Immature natural killer cell (primary cell): Measurements from ENCODE around the gene WHRN. TPM values are rescaled to one million over a fixed set of nuclear protein-coding genes. Genes with fewer than 3 reads are reported as not detected.
A peak's percentile ranks its signal among the peaks of the same experiment; 100 is the strongest.

Experiments
- DNase-seq, 3 donors: peaks; one replicate each; pipeline ENCODE4 v3.0.0; 2022; ENCODE audit warnings: mixed read lengths in 1 of 3
- H3K27ac Mint-ChIP-seq, 6 donors: one replicate each; pipeline ENCODE4 v1.8.0; 2020; ENCODE audit warnings: mixed read lengths in 6 of 6, mild to moderate bottlenecking in 5 of 6, inconsistent platforms in 4 of 6, moderate library complexity in 3 of 6
- H3K27me3 Mint-ChIP-seq, 3 donors: one replicate each; pipeline ENCODE4 v1.8.0; 2020 to 2021; ENCODE audit warnings: low read depth in 3 of 3, mild to moderate bottlenecking in 3 of 3, mixed read lengths in 3 of 3, moderate library complexity in 3 of 3, inconsistent platforms in 1 of 3
- H3K36me3 Mint-ChIP-seq, 3 donors: one replicate each; pipeline ENCODE4 v1.8.0; 2020; ENCODE audit warnings: mixed read lengths in 3 of 3, inconsistent platforms in 2 of 3, mild to moderate bottlenecking in 2 of 3
- H3K4me1 Mint-ChIP-seq, 2 donors: one replicate each; pipeline ENCODE4 v1.8.0; 2020; ENCODE audit warnings: inconsistent platforms in 2 of 2, mild to moderate bottlenecking in 2 of 2, mixed read lengths in 2 of 2, moderate library complexity in 1 of 2
- H3K4me3 Mint-ChIP-seq, 5 donors: one replicate each; pipeline ENCODE4 v1.8.0; 2020; ENCODE audit warnings: mild to moderate bottlenecking in 5 of 5, mixed read lengths in 5 of 5, inconsistent platforms in 3 of 5, moderate library complexity in 3 of 5
- H3K9me3 Mint-ChIP-seq, 6 donors: one replicate each; pipeline ENCODE4 v1.8.0; 2020; ENCODE audit warnings: mild to moderate bottlenecking in 6 of 6, mixed read lengths in 6 of 6, inconsistent platforms in 4 of 6, moderate library complexity in 3 of 6
- polyA plus RNA-seq, 3 donors: library from polyadenylated mRNA; unstranded; fragments of 300-500 nt; fragmentation: Illumina TruSeq; gene quantifications; one replicate each; pipeline ENCODE4 v1.2.3, GENCODE V29; 2021

Gene WHRN
- polyA plus RNA-seq = 1 to 10 TPM in 2 of 3 donors, under 1 TPM in 1; 0.22 to 1.4 (median 1.0) TPM

DNA sequence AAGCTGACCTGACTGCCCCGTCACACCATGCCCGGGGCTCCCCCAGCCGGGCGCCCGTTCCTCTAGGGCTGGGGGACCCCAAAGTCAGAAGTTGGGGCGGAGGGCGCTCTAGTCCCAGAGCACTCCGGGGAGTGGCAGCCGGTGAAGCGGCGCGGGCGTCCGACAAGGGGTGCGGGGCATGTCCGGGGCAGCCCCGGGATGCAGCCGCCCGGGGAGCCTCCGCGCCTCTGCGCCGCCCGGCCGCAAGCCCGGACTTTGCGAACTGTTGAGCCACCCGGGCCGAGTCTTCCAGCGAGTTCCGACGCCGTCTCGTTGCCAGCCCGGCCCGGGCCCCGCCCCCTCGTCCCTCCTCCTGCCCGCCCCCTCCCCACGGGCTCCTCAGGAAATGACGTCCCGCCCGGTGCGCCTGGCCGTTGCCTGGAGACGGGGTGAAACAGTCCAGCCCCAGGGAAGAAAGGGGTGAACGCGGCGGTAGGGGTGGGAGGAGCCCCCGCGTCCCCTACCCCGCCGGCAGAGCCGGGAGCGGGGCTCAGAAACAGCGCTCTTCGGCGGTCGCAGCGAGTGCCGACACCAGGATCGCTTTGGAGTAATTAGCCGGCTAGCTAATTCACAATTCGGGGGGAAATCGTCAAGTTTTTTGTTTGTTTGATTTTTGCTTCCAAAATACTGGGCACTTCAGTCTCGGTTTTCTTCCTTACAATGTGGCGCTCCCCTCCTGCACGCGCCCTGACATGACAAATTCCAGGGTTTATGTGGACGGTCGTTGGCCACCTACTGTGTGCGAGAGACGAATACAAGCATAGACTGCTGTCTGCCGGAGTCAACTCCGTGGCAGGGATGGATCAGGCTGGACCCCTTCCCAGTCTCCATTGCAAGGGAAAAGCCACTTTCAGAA, at the start of gene WHRN:
Gene WHRN, minus strand, starts transcription at position 287 of the 895 bp plus-strand sequence. CDS start 672 bp downstream, outside the sequence.
- Mint-ChIP-seq H3K9me3 (peaks cover 0 to 2% (median 0%) of the 10 kb centered on the region in 6 donors), H3K36me3 (no peaks in the 10 kb centered on the region), H3K27ac (peak within 1 kb of the TSS; percentile 43 to 94 (median 90)), H3K4me3 (peak within 1 kb of the TSS; percentile 86 to 92 (median 87)), H3K4me1 (peaks cover 27 to 36% of the 10 kb centered on the region in 2 donors), H3K27me3 (peaks cover 15 to 38% (median 23%) of the 10 kb centered on the region in 3 donors)
- DNase-seq = peak; percentile 91 to 92 (median 92)

DNA sequence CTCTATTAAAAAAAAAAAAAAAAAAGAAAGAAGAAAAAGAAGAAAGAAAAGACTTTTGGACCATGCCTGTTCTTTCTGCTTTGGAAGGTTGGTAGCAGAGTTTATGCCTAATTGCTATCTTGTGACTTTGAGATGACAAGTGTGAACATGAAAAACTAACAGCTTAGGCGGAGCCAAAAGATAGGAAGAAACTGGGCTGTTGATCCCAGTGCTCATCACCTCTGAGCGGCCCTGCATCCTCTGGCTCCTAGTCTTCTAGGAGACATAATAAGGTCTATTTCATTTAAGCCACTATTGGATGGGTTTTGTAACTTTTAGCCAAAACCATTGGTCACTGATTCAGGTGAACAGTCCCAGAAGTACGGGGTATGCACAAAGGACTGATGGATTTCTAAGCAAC, 47.9 kb upstream of the WHRN start:
- H3K4me3 Mint-ChIP-seq = no peak overlapping the region
- H3K9me3 Mint-ChIP-seq = peaks cover 0 to 3% (median 0%) of the 10 kb centered on the region in 6 donors
- peaks cover 4 to 8% (median 6%) of the 10 kb centered on the region in 3 donors for H3K27me3 Mint-ChIP-seq
- DNase-seq = no peak
- no peak overlapping the region for H3K27ac Mint-ChIP-seq
- no peaks in the 10 kb centered on the region for H3K36me3 Mint-ChIP-seq
- H3K4me1 Mint-ChIP-seq = no peaks in the 10 kb centered on the region

DNA sequence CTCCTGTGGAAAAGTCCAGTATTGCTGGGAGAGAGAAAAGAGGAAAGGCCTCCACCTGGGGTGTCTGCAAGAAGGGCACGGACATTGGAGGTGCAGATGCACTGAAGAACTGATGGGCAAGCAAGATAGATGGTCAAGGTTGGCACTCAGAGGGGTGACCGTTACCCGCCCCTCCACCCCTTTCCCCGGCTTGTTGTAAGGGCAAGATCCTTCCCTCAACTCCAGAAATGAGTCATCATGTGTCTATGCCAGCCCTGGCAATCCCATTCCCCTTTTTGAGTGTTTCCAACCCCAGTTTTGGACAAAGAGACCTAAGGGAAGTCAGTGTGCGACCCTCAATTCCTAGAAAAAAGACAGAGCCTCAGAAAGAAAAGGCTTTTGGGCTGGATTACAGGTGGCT, 47.4 kb upstream of the WHRN start:
- no peak overlapping the region for H3K4me3 Mint-ChIP-seq
- peaks cover 4 to 8% (median 6%) of the 10 kb centered on the region in 3 donors for H3K27me3 Mint-ChIP-seq
- H3K9me3 Mint-ChIP-seq = peaks cover 0 to 3% (median 0%) of the 10 kb centered on the region in 6 donors
- H3K4me1 Mint-ChIP-seq = no peaks in the 10 kb centered on the region
- H3K36me3 Mint-ChIP-seq = no peaks in the 10 kb centered on the region
- no peak overlapping the region for H3K27ac Mint-ChIP-seq
- no peak for DNase-seq

DNA sequence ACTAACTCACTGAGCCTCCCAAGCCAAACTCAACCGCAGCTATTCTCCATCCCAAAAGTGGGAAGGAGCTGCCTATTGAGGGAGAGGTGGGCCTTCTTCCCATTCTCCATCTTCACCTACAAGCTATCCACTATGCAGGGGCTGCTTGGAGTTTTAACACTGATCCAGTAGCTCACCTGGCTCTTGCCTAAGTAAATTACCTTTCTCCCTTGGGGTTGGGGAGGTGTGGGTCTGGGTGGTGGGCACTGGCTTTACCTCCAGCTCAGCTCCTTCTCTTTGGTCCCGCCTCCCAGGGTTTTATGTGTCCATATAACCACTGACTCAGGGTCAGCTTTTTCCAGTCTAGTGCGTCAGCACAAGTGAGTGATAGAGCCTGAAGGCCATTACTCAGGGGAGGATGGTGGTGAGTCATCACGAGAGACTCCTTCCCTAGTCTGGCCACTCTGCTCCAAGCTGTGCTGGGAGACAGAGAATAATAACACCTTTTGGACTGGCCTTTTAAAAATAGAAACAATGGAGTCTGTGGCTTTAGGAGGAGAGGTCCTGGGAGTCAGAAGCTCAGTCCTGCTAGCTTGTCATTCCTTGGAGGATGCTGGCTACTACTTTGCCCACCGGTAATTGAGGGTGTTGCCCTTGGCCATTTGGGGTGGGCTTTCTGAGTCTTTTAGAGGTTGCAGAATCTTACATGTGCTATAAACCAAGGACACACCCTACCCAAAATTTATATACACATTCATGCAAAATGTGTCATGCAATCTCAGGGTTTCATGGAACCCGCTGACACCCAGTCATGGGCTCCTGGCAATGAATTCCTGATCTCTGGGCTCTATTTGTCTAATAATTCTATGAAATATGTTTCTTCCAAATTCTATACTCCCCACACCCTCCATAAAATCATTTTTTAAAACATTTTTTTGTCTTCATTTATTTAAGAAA, 46.7 kb upstream of the WHRN start:
- Mint-ChIP-seq H3K4me1 (no peaks in the 10 kb centered on the region), H3K9me3 (peaks cover 0 to 3% (median 0%) of the 10 kb centered on the region in 6 donors), H3K27ac (no peak overlapping the region), H3K36me3 (no peaks in the 10 kb centered on the region), H3K27me3 (peaks cover 6 to 8% (median 6%) of the 10 kb centered on the region in 3 donors), H3K4me3 (no peak overlapping the region)
- no peak for DNase-seq

DNA sequence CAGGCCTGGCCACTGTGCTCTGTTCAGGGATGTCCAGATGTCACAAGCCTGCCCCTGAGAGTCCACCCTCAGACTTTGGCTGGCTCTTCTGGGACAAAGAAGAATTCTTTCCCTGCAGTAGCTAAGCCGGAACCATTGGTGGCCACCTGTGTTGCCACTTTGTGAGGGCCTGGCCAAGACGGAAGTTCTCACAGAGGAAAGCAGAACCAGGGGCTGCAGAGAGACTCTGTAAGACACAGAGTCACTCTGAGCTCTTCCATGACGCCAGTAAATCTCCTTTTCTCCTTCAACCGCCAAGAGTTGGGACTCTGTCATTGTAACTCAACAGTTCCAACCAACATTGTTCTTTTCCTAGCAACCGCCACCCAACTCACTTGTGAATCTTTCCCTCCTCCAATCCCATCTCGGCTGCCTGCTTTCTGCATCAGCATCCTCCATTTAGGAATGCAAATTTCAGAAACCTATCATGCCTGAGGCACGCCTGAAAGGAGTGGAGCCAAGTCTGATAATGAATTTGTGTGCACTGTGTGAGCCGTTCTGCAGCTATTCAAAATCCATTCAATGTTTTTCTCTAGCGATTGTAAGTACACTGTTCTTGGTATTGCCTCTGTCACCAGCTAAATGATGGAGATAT, 44.5 kb upstream of the WHRN start:
- H3K4me3 Mint-ChIP-seq = no peak overlapping the region
- no peaks in the 10 kb centered on the region for H3K4me1 Mint-ChIP-seq
- no peaks in the 10 kb centered on the region for H3K9me3 Mint-ChIP-seq
- H3K27ac Mint-ChIP-seq = no peak overlapping the region
- no peak for DNase-seq
- H3K36me3 Mint-ChIP-seq = no peaks in the 10 kb centered on the region
- H3K27me3 Mint-ChIP-seq = peaks cover 8% of the 10 kb centered on the region in 3 donors

DNA sequence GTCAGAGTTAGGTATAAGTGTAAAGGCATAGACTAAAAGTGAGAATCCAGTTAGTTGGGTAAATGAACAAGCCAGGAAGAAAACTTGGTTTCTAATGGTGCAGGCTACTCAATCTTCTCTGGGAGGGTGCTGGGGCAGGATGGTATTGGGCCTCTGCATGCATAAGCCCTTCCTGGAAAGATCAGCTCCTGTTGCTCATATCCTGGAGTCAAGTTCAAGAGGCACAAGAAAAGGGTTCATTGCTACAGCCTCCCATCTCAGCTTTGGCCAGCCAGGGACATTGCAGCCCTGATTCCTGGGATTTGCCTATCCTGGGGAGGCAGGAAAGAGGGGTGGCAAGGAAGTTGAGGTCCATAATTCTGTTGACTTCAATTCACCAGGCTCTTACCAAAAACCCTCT, 41.6 kb upstream of the WHRN start:
- no peak for DNase-seq
- Mint-ChIP-seq H3K4me1 (no peaks in the 10 kb centered on the region), H3K4me3 (no peak overlapping the region), H3K27ac (no peak overlapping the region), H3K36me3 (no peaks in the 10 kb centered on the region), H3K9me3 (no peaks in the 10 kb centered on the region), H3K27me3 (peaks cover 6 to 9% (median 8%) of the 10 kb centered on the region in 3 donors)

DNA sequence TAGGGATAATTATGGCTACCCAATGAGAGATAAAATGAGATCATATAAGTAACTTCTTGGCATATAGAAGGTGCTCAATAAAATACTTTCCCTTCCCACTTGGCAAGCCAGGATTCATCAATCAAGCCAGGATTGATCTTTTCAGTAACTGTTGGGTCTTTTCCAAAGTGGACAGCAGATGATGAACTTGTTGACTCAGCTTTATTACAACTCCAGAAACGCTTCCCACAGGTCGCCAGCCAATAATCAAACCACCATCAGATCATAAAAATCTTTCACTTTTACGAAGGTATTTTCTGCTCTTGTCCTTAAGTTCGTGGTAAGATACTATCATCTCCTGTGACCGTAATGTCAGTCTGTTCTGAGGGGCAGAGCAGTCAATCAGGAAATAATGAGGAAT, 39.8 kb upstream of the WHRN start:
- Mint-ChIP-seq H3K4me1 (no peaks in the 10 kb centered on the region), H3K9me3 (no peaks in the 10 kb centered on the region), H3K27me3 (peaks cover 4 to 8% (median 6%) of the 10 kb centered on the region in 3 donors), H3K36me3 (no peaks in the 10 kb centered on the region), H3K27ac (no peak overlapping the region), H3K4me3 (no peak overlapping the region)
- DNase-seq = no peak

DNA sequence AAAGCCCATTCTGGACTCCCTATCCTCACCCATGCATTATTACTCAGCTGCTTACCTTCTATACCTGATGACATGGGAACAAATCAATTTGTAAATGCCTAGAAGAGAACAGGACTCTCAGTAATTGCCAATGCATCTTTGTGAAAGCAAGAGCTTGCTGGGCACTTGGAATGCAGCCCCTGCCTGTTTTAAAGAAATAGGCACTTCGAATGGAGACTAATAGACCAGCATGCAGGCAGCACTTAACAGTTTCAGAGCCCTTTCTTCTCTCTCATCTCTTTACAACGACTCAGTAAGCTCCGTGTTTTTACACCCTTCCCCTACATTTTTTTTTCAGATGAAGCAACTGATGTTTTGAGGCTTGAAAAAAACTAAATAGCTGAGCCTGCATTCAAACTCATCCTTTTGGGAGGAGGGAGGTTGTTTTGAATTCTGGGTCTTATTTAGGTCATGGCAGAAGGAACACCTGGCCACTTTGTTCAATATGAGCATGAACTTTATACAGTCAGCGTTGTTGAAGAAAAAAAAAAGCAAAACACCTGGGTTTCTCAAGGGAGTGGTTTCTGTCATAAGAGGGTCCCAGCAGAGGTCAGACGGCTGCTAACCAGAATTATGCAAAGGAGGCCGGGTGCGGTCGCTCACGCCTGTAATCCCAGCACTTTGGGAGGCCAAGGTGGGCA, 34.6 kb upstream of the WHRN start:
- Mint-ChIP-seq H3K4me3 (no peak overlapping the region), H3K9me3 (no peaks in the 10 kb centered on the region), H3K27ac (peak overlapping the region in 1 of 6 donors; percentile 61), H3K27me3 (peaks cover 0 to 1% (median 0%) of the 10 kb centered on the region in 3 donors), H3K4me1 (no peaks in the 10 kb centered on the region), H3K36me3 (no peaks in the 10 kb centered on the region)
- DNase-seq = no peak

DNA sequence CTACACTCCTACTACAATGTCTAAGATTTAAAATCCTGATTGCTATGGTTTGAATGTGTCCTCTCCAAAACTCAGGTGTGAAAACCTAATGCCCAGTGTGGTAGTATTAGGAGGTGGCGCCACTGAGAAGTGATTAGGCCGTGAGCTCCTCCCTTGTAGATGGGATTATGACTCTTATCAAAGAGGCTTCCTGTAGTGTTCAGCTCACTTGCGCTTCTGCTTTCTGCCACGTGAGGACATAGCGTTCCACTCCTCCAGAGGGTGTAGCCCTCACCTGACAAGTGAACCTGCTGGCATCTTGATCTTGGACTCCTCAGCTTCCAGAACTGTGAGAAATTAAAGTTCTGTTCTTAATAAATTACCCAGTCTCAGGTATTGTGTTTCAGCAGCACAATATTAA, 33.0 kb upstream of the WHRN start:
- no peak overlapping the region for H3K4me3 Mint-ChIP-seq
- H3K4me1 Mint-ChIP-seq = no peaks in the 10 kb centered on the region
- no peak for DNase-seq
- H3K27me3 Mint-ChIP-seq = peaks cover 0 to 4% (median 0%) of the 10 kb centered on the region in 3 donors
- H3K36me3 Mint-ChIP-seq = no peaks in the 10 kb centered on the region
- no peak overlapping the region for H3K27ac Mint-ChIP-seq
- H3K9me3 Mint-ChIP-seq = no peaks in the 10 kb centered on the region

DNA sequence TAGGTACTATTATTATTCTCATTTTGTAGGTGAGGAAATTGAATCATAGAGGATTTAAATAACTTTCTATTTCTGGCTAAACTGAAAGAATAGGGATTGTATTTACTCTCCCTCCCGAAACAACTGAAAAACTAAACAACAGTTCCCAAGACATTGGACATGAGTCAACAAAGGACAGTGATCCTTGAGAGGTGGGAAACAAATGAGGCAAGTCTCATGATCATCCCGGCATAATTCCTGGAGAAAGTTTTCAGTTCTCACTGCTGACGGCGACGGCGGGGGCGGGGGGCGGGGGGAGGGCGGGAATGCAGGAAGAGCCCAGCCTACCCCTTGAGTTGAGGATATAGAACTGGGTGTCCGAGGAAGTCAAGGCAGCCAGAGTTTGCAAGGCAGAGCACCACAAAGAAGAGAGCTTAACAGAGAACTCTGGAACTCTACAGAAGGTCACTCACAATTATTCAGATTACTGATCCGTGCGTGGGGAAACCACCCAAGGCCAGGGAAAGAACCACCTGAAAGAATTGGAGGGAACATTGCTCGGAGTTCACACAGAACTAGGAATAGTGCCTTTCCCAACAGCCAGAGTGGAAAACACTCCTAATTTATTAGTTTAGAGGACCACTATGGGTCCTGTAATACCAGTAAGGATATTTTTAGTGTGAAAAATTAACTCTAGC, 27.4 kb upstream of the WHRN start:
- Mint-ChIP-seq H3K4me1 (no peaks in the 10 kb centered on the region), H3K36me3 (no peaks in the 10 kb centered on the region)
- no peak for DNase-seq

DNA sequence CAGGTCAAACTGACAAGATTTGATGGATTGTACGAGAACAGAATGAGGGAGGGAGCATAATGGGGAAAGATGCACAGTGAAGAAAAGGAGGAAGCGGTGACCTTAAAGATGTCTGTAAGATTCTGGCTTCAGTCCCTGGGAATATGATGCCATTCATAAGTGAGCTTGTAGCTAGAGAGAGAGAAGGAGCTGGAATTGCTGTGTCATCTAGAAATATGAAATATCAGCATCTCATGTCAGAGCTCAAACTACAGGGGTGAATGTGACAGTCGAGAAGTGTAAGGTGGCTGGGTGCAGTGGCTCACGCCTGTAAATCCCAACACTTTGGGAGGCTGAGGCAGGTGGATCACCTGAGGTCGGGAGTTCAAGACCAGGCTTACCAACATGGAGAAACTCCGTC, 24.0 kb upstream of the WHRN start:
- Mint-ChIP-seq H3K27me3 (peaks cover 4 to 9% (median 6%) of the 10 kb centered on the region in 3 donors), H3K9me3 (no peaks in the 10 kb centered on the region), H3K4me1 (no peaks in the 10 kb centered on the region), H3K36me3 (peaks cover 0 to 3% (median 0%) of the 10 kb centered on the region in 3 donors), H3K4me3 (no peak overlapping the region), H3K27ac (no peak overlapping the region)
- no peak for DNase-seq

More for the DNA sequence above, 27.4 kb upstream of the WHRN start:
- Mint-ChIP-seq H3K4me3 (no peak overlapping the region), H3K9me3 (no peaks in the 10 kb centered on the region), H3K27ac (no peak overlapping the region), H3K27me3 (peaks cover 0 to 6% (median 2%) of the 10 kb centered on the region in 3 donors)

DNA sequence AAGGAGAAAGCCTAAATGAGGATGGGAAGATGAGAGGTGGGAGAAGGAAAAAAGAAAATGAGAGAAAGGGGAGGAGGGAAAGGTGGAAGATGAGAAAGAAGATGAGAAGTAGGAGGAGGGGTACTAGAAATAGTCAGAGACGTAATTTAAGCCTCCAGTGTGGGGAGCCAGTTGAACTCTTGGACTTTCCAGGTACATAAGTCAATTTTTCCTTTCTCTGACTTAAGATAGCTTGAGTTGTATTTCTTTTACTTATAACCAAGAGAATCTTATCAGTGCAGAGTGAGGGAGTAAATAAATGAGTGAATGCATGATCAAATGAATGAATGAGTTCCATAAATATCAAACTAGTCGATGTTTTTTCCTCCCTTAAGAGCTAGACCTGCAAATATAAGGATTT, 21.5 kb upstream of the WHRN start:
- Mint-ChIP-seq H3K4me1 (no peaks in the 10 kb centered on the region), H3K4me3 (no peak overlapping the region), H3K27me3 (peaks cover 3 to 4% (median 4%) of the 10 kb centered on the region in 3 donors), H3K27ac (no peak overlapping the region), H3K9me3 (no peaks in the 10 kb centered on the region), H3K36me3 (peaks cover 0 to 3% (median 0%) of the 10 kb centered on the region in 3 donors)
- no peak for DNase-seq
